Endometrial microvascular endothelial cells (primary cell): ENCODE data around the gene CXCL16. TPM values are rescaled to one million over a fixed set of nuclear protein-coding genes. Genes with fewer than 3 reads are reported as not detected.
"Not testable (repeated sequence)": the region's sequence is repeated elsewhere in the genome, so short reads cannot be mapped to it uniquely, and the experiment has no call there.

Source experiments
- in situ Hi-C: cut with HindIII; loops from 2 replicates; pipeline ENCODE4 v1.10.0; 2017; ENCODE audit warnings: low sequenced_read_pairs, low pct_unique_long_range_greater_than_20kb; ENCODE audit errors: inconsistent ontology term
- total RNA-seq: library from RNA; depleted of rRNA; stranded (reverse); fragments of >200 nt; gene quantifications from one replicate; pipeline ENCODE4 v1.2.3, GENCODE V29; 2015; ENCODE audit errors: inconsistent ontology term

CXCL16 gene
- total RNA-seq, 1 donor from 2014 or later, result 1.1 TPM

DNA sequence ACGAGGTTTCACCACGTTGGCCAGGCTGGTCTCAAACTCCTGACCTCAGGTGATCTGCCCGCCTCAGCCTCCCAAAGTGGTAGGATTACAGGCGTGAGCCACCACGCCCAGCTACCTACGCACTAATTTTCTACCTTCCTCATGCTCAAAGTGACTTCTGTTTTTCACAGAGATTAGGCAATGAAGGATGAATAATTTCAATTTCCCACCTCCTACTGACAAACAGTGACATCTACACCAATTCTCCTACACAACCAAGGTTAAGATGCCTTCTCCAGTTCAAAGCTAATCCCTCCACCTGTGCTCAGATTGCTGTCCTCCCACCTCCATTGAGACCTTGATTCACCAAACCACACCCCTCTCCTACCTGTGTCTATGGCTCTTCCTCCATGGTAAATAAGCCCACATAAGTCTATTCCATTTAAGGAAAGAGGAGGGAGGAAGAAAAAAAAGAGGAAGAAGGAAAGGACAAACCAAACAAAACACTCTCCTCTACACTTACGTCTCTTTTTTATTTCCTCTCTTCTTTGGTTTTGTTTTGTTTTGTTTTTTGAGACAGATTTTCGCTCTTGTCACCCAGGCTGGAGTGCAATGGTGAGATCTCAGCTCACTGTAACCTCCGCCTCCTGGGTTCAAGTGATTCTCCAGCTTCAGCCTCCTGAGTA is 13.9 kb downstream of the CXCL16 start:
- in situ Hi-C loops, result no loop called here

DNA sequence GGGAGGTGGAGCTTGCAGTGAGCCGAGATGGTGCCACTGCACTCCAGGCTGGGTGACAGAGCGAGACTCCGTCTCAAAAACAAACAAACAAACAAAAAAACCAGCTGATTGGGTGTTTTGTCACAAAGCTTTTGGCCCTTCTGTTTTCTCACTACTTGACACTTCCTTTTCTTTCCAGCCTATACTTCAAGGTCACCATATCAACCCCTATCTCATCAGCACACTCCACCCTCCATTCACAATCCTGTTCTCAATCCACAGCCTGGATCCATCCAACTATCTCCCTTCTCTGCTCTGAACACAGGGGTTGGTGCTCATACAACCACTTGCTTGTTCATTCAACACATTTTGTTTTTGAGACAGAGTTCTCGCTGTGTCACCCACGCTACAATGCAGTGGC is 15.1 kb downstream of the CXCL16 start:
- in situ Hi-C loops, result no loop called here

DNA sequence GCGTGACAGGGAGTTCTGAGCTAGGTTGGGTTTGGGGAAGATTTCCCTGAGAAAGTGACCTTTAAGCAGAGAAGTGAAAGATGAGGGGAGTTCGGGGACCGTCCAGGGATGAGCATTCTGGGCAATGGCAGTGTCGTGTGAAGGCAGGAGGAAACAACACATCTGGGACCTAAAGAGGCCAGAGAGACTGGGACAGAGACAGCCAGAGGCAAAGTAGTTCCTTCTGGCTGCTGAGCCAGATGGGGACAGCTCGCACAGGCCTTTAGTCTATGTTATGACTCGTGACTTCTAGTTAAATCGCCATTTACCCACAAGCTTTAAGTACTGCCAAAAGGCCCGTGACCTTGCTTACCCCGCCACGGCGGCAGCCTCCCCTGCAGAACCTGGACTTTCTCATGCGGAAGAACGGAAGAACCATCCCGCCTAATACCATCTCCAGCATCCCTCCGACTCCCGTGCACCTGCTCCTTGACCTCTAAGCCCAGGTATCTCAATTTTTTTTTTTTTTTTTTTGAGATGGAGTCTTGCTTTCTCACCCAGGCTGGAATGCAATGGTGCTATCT is 17.0 kb downstream of the CXCL16 start:
- in situ Hi-C loops, result no loop called here

DNA sequence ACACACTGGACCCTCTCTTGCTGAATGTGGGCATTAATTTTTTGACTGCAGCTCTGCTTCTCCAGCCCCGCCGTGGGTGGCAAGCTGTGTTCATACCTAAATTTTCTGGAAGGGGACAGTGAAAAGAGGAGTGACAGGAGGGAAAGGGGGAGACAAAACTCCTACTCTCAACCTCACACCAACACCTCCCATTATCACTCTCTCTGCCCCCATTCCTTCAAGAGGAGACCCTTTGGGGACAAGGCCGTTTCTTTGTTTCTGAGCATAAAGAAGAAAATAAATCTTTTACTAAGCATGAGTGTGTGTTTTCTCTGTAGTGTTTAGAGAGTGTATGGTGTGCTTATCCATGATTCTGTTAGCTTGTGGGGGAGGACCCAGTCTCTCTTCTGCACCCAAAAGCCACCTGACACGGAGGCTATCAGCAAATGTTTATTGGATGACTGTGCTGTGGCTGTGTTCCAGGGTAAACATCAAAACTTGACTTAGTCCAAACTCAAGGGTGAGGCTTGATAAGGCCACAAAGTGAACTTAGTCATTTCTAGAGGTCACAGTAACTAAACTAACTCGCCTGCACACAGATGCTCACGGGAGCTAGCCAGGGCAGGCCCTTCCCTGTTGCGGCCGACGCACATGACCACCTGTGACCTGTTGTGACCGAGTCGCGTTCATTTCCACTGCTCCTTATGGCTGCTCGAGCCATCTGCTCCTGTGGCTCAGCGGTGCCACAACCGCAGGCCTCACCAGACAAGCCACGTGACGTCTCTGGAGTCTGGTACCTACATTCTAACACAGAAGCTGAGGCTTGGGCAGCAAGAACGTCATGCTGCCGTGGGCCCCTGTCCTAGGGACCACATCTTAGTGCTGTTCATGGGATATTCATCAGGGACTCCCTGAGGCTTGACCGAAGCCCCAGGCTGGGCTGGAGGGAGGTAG is 18.3 kb downstream of the CXCL16 start:
- in situ Hi-C loops, result no loop called here

DNA sequence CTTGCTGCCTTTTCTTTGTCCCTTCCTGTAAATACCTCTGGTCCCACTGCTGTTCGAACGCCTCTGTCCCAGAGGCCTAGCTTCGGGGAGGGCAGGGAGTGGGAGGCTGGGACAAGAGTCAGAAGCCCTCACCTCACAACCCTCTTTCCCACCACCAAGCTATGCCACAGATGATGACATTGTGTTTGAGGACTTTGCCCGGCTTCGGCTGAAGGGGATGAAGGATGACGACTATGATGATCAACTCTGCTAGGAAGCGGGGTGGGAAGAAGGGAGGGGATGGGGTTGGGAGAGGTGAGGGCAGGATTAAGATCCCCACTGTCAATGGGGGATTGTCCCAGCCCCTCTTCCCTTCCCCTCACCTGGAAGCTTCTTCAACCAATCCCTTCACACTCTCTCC is 18.9 kb downstream of the CXCL16 start:
- in situ Hi-C loops, result no loop called here

DNA sequence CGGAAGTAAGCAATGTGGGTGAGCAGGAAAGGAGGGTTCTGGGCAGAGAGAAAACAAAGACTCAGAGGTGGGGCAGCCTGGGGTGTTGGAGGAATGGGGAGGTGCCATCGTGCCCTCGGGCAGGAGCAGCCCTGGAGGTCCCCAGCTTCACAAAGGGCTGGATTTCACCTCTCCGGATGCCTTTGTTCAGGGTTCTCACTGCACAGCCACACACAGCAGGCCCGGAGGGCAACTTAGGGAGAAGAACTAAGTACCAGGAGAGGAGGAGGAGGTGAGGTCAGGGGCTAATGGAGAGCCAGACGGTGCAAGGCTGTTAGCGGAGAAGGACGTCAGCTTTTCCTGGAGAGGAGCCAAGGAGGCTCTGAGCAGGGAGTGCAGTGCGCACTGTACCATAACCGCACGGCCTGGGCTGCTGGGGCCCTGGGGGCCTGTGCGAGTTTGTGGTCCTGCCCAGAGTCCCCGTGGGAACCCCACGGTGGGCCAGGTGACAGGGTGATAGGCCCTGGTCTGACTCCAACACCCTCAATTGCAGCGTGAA is 20.0 kb downstream of the CXCL16 start:
- in situ Hi-C loops, result no loop called here

DNA sequence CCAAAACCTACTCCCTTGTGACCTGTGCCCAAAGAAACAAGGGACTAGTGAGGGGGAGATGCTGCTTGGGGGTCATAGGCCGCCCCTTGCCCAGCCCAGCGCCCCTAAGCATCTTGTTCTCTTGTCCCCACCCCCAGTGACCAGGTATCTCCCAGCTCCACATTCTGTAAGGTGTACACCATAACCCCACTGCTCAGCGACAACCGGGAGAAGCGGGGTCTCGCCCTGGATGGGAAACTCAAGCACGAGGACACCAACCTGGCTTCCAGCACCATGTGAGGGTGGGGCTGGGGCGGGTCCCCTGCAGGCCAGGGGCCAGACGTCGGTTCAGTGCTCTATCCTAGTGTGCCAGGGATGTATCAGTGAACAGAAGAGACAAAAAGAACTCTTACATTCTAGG is 20.6 kb downstream of the CXCL16 start:
- in situ Hi-C loops, result no loop called here

DNA sequence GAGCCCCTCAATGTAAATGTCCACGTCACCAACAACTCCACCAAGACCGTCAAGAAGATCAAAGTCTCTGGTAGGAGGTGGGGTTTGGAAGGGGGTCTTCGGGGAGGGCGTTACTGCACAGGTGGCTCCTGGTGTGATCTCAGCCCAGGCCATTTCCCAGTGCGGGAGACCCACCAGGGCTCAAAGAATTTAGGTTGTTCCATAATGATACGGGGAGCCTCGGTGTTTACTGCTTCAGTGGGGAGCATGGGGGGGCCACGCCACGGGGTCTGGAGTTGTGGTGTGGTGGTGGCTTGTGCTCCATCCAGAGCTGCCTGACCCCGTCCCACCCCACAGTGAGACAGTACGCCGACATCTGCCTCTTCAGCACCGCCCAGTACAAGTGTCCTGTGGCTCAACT is 21.5 kb downstream of the CXCL16 start:
- in situ Hi-C loops, result no loop called here

DNA sequence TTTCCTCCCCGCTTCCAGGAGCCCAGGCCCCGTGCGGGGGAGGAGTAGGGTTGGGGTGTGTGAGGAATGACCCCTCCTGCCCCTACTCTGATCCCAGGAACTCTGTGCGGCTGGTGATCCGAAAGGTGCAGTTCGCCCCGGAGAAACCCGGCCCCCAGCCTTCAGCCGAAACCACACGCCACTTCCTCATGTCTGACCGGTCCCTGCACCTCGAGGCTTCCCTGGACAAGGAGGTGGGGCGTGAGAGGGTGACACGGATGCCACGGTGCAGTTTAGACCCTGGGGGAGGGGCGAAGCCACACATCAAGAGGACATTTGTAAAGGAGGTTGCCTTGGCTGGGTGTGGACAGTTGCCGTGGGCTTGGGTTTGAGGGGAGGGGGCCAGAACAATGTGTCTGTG is 21.9 kb downstream of the CXCL16 start:
- in situ Hi-C loops, result no loop called here

DNA sequence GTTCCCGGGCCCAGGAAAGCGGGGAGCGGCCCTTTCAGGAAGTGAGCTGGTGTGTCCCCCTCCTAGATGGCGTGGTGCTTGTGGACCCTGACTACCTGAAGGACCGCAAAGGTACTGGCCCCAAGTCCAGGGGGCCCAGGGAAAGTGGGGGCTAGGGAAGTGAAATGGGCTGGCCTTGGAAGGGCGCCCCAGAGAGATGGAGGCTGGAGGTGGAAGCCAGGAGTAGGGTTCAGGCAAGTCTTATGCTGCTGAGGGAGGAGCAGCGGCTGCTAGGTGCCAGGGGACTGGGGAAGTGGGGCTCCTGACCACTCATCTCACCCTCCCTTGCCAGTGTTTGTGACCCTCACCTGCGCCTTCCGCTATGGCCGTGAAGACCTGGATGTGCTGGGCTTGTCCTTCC is 23.6 kb downstream of the CXCL16 start:
- in situ Hi-C loops, result no loop called here

DNA sequence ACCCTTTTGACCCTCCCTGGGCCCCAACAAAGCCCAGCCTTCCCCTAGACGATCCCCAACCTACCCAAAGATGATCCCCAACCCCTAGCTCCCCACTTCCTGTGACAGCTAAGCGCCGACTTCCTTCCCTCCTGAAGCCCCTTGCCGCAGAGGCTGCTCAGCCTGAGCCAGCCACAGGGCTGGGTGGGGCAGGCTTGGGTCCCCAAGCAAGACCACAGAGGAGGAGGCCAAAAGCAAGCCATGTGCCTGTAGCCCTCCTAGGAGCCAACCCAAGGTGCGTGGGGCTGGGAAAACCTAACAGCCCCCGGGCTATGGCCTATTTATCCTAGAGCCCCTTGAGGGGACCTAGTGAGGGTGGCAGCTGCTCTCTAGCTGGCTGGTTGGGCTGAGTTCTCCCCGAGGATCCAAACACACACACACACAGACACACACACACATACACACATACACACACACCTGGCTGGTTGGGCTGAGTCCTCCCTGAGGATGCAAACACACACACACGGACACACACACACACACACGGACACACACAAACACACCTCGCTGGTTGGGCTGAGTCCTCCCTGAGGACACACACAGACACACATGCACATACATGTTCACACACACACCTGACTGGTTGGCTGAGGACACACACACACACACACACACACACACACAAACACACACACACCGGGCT is 24.5 kb downstream of the CXCL16 start:
- in situ Hi-C loops, result no loop called here

DNA sequence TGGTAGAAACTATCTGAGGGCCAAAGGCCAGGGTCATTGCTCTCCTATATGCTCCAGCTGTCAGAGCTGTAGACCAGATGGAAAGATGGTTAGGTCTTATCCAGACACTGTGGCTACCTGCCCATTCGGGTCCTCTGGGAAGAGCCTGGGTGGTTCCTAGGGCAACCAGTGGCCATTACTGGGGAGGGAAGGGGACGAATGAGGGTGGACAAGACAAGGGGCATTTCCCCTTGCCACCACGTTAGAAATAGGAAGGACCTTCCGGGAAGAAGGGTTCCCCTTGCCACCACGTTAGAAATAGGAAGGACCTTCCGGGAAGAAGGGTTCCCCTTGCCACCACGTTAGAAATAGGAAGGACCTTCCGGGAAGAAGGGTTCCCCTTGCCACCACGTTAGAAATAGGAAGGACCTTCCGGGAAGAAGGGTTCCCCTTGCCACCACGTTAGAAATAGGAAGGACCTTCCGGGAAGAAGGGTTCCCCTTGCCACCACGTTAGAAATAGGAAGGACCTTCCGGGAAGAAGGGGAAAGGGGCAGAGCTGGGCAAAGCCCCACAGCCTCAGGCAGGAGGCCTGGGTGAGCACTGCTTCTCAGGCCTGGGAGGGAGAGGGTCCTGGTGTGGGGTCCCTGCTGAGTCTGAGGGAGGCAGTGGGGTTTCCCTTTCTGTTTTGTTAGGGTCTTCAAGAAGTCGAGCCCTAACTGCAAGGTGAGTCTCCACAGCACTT is 25.2 kb downstream of the CXCL16 start:
- in situ Hi-C loops, result not testable (repeated sequence)

DNA sequence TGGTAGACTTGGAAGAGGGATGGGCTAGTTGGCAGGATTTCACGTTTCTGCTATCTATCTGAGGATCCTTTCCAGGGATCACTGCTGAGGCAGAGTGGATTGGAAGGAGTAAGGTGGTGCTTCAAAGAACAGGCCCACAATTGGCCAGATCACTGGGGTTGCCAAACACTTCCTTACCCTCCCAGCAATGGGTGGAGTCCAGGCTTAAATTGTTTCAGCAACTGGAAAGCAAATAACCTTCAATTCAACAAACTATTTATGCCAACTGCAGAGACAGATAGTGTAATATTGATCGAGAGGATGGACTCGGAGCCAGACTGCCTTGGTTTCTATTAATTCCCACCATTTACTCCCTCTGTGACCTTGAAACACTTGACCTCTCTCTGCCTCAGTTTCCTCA is 27.2 kb downstream of the CXCL16 start:
- in situ Hi-C loops, result no loop called here

DNA sequence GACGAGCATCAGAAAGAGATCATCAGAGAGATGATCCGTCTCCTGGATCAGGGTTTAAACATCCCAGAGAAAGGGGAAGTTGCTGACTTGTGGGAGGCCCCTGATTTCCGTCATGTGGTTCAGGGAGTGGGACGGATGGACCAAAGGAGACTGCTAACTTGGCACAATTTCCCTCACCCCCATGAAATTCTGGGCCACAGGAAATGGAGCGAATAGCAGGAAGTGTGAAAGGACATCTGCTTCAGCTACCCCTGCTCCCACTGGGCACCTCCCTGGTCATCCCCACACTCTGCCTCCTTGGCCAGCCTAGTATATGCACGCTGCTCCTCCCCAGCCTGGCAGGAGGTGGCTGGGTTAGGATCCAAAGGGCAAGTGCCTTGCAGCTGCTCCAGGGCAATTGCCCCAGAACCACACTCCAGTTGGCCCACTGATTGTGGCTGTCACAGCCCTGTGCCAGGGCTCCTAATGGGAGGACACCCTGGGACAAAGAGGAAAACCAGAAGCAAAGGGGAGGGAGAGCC is 28.0 kb downstream of the CXCL16 start:
- in situ Hi-C loops, result no loop called here

DNA sequence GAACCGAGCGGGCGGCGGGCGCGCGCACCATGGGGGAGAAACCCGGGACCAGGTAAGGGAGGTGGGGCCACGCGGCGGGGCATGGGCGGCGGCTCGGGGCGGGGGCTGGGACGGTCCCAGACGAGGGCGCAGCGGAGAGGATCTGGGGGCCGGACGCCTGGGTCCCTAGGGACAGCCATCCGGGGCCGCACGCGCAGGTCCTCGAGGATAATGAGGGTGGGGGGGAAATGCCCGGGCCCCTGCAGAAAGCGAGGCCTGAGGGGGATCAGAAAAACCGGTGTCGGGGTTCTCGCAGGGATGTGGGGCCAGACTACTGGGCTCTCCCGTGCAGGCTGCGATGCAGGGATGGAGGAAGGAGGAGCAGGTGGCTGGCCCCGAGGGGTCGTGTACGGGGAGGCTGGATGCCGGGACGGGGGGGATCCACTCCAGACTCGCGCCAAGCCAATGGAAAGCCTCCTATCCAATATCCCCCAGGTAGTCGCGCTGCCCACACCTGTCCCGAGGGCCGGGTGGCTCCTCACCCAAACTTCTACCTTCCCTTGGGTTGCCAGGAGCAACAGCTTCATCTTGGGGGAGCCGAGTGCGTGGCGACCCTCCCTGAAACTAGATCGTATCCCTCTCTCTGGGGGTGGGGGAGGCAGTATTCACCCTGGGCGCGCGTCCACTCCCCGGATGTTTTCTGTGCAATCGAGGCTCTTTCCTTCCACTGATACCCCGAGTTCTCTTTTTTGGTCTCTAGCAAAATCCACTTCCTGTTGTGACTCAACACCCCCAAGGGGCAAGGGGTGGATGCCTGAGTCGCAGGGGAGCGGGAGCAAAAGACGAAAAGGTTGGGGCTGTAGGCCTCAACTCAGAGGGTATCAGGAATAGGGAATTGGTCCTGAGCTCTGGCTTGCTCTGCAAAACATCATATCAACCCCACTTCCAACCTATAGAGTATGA is 28.8 kb downstream of the CXCL16 start:
- in situ Hi-C loops, result no loop called here

DNA sequence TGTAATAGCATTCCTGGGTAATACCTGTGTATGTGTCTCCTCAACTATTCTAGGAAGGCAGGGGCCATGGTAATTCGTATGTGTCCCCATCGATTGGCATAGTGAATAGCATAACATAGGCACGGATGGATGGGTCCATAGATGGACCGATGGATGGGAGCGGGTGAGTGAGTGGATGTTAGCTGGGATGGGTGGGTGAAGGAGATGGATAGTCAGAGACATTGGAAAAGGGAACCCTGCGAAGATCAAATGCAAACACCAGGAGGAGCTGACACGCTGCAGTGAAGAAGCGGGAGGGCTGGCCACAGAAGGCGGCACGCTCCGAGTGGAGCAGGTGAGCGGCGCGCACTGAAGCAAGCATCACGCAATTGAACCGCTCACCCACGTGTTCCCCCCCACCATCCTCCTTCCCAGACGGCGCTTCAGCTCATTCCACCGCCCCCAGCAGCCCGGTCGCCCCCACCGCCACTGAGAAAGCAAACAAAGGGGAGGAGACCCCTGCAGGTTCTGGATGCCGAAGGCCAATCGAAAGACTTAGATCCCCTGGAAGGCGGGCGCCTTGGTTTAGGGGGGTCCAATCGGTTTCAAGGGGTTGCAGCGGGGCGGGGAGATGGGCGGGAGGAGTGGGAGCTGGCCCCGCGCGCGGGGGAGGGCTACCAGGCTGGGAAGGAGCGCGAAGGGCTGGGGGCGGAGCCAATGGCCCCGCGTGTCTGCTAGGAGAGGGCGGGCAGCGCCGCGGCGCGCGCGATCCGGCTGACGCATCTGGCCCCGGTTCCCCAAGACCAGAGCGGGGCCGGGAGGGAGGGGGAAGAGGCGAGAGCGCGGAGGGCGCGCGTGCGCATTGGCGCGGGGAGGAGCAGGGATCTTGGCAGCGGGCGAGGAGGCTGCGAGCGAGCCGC is 29.7 kb downstream of the CXCL16 start, which contains the start of gene ARRB2:
ARRB2 (plus strand) TSS at position 839 of the 899 bp plus-strand sequence. CDS start 90 bp downstream, outside the sequence.
- in situ Hi-C loops, result no loop called here
